ENCODE data around the gene IGSF8. TPM values are rescaled to one million over a fixed set of nuclear protein-coding genes. Genes with fewer than 3 reads are reported as not detected.

IGSF8 gene
- total RNA-seq, 1 experiment from 2014 or later, result 56.2 TPM

GRCh38 chr1:160122978-160123495 lies 24.6 kb upstream of the IGSF8 start:
- H3K4me1 Mint-ChIP-seq, result peaks cover 13 to 25% of the 10 kb centered on the region in 2 experiments
- H3K27ac Mint-ChIP-seq, result no peak overlapping the region; a peak in 1 of 7 replicates
- H3K9me3 ChIP-seq (ENCODE audit: control insufficient read depth, low read depth, low read length), result no peaks in the 10 kb centered on the region
- H3K36me3 Mint-ChIP-seq (ENCODE audit: insufficient read depth in 1 of 3, low read depth in 3 of 3), result peaks cover 0 to 66% (median 51%) of the 10 kb centered on the region in 3 experiments; a peak in 5 of 7 replicates
- no peak for DNase-seq
- H2AK5ac ChIP-seq (ENCODE audit: insufficient read length, low read length), result no peak overlapping the region
- no peaks in the 10 kb centered on the region for H3K9me3 Mint-ChIP-seq
- H3K27me3 Mint-ChIP-seq (ENCODE audit: low read depth), result no peaks in the 10 kb centered on the region; the same call in none of the 2 replicates
- no peak overlapping the region for H2AFZ ChIP-seq (ENCODE audit: low read length)
- H4K8ac ChIP-seq (replicated peaks; ENCODE audit: insufficient read length, low read depth, low read length), result no peak overlapping the region
- H3K56ac ChIP-seq (ENCODE audit: insufficient read length, low read depth, low read length), result no peak overlapping the region
- H3K79me2 ChIP-seq (ENCODE audit: insufficient read depth, low read length), result no peaks in the 10 kb centered on the region
- peaks cover 3% of the 10 kb centered on the region; the same call in 1 of the 2 replicates for H3K4me1 ChIP-seq (ENCODE audit: insufficient read depth, low read length)
- H3K79me1 ChIP-seq (ENCODE audit: insufficient read depth, low read depth, low read length, poor library complexity, severe bottlenecking), result no peaks in the 10 kb centered on the region
- no peak overlapping the region for H2BK20ac ChIP-seq (ENCODE audit: low read depth, low read length, poor library complexity, severe bottlenecking)
- no CpG with 5 or more reads among the region's 16 CpGs for WGBS (ENCODE audit: extremely low coverage, insufficient read length, low lambda C conversion rate)
- H4K5ac ChIP-seq (ENCODE audit: insufficient read length, low read depth, low read length), result no peak overlapping the region
- no peak overlapping the region for H3T11ph ChIP-seq (ENCODE audit: low read length)
- no peaks in the 10 kb centered on the region for H4K20me1 ChIP-seq (ENCODE audit: control insufficient read depth, insufficient read depth, insufficient read length)
- no peak overlapping the region for H3K4me2 ChIP-seq (ENCODE audit: insufficient read depth, insufficient read length, low read length)
- no peak overlapping the region for H3K4ac ChIP-seq (ENCODE audit: low read depth, low read length)
- H2BK12ac ChIP-seq (ENCODE audit: insufficient read length, low read depth, low read length), result no peak overlapping the region
- H3K9ac ChIP-seq (ENCODE audit: extremely low read depth, insufficient read length, low read length), result no peak overlapping the region
- H3K23me2 ChIP-seq (ENCODE audit: insufficient read length, low read depth, low read length, poor library complexity, severe bottlenecking), result no peaks in the 10 kb centered on the region
- no peak overlapping the region for H4K91ac ChIP-seq (ENCODE audit: insufficient read length, low read depth, low read length)
- H3K27ac ChIP-seq (ENCODE audit: insufficient read length, low read depth, low read length), result no peak overlapping the region
- no peaks in the 10 kb centered on the region for H3K27me3 ChIP-seq (ENCODE audit: insufficient read depth, low read length)
- no peak overlapping the region for H3K4me3 Mint-ChIP-seq
- H2BK120ac ChIP-seq (ENCODE audit: low read depth, low read length, poor library complexity, severe bottlenecking), result no peak overlapping the region
- no peak overlapping the region for H3K14ac ChIP-seq (ENCODE audit: insufficient read depth, low read length)
- H2BK15ac ChIP-seq (ENCODE audit: low read depth, low read length), result no peak overlapping the region
- H3K18ac ChIP-seq (ENCODE audit: insufficient read length, low read depth, low read length), result no peak overlapping the region
- no peak for TF ChIP-seq CTCF (conservative IDR thresholded peaks at IDR 0.05)
- no peak overlapping the region for H2BK5ac ChIP-seq (ENCODE audit: insufficient read length, low read length)
- H3K23ac ChIP-seq (ENCODE audit: insufficient read length, low read depth, low read length), result no peak overlapping the region

Data from H9 (cell line).